ENCODE results near the gene HSPA1A. TPM values are rescaled to one million over a fixed set of nuclear protein-coding genes. Genes with fewer than 3 reads are reported as not detected.
"Not testable (repeated sequence)": the region's sequence is repeated elsewhere in the genome, so short reads cannot be mapped to it uniquely, and the experiment has no call there.

The HSPA1A gene
- total RNA-seq, 1 donor from 2014 or later: 46.3 TPM

DNA sequence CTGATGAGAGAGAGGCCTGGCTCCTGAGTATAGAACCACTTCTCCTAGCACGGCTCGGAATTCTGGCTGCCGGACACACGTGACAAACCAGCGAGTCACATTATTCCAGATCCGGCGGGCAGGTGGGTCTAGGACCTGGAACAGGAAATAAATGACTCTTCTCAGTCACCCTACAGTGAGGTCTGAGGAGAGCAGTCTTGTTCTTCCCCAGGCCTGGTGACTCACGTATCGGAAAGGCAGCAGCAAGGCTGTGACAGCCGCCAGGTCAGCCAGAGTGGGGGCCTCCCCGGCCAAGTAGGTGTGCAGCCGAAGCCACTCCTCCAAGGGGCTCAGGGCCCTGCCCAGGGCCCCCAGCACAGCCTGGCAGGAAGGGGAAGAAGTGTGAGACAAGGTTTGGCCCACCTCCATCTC, 22.6 kb upstream of the HSPA1A start:
- no peaks in the 10 kb centered on the region for H3K9me3 Mint-ChIP-seq (ENCODE audit: low read depth)
- peaks cover 11% of the 10 kb centered on the region for H3K36me3 Mint-ChIP-seq (ENCODE audit: low read depth)
- no peak for DNase-seq (ENCODE audit: low spot score)
- no peaks in the 10 kb centered on the region for H3K27me3 Mint-ChIP-seq (ENCODE audit: low read depth)
- peaks cover 25% of the 10 kb centered on the region for H3K4me1 Mint-ChIP-seq (ENCODE audit: low read depth)
- H3K27ac Mint-ChIP-seq (ENCODE audit: unreplicated experiment): peak overlapping the region; percentile 90
- no peak overlapping the region for H3K4me3 Mint-ChIP-seq (ENCODE audit: unreplicated experiment)
- TF ChIP-seq, protein P1, sequence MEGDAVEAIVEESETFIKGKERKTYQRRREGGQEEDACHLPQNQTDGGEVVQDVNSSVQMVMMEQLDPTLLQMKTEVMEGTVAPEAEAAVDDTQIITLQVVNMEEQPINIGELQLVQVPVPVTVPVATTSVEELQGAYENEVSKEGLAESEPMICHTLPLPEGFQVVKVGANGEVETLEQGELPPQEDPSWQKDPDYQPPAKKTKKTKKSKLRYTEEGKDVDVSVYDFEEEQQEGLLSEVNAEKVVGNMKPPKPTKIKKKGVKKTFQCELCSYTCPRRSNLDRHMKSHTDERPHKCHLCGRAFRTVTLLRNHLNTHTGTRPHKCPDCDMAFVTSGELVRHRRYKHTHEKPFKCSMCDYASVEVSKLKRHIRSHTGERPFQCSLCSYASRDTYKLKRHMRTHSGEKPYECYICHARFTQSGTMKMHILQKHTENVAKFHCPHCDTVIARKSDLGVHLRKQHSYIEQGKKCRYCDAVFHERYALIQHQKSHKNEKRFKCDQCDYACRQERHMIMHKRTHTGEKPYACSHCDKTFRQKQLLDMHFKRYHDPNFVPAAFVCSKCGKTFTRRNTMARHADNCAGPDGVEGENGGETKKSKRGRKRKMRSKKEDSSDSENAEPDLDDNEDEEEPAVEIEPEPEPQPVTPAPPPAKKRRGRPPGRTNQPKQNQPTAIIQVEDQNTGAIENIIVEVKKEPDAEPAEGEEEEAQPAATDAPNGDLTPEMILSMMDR (IDR thresholded peaks at IDR 0.05): no peak

GRCh38 chr6:31793927-31794245, 21.5 kb upstream of the HSPA1A start:
- not testable (repeated sequence) for H3K9me3 Mint-ChIP-seq (ENCODE audit: low read depth); DNase-seq (ENCODE audit: low spot score); H3K27me3 Mint-ChIP-seq (ENCODE audit: low read depth)
- peaks cover 25% of the 10 kb centered on the region for H3K4me1 Mint-ChIP-seq (ENCODE audit: low read depth)
- H3K27ac Mint-ChIP-seq (ENCODE audit: unreplicated experiment): peak overlapping the region; percentile 90
- peak overlapping the region; percentile 99 for H3K4me3 Mint-ChIP-seq (ENCODE audit: unreplicated experiment)
- H3K36me3 Mint-ChIP-seq (ENCODE audit: low read depth): peaks cover 11% of the 10 kb centered on the region

- Mint-ChIP-seq H3K27ac (ENCODE audit: unreplicated experiment) (peak overlapping the region; percentile 90), H3K4me3 (ENCODE audit: unreplicated experiment) (peak overlapping the region; percentile 99), H3K9me3 (ENCODE audit: low read depth) (no peaks in the 10 kb centered on the region), H3K27me3 (ENCODE audit: low read depth) (no peaks in the 10 kb centered on the region), H3K4me1 (ENCODE audit: low read depth) (peaks cover 25% of the 10 kb centered on the region), H3K36me3 (ENCODE audit: low read depth) (peaks cover 11% of the 10 kb centered on the region)
- no peak for DNase-seq (ENCODE audit: low spot score)
- TF ChIP-seq, protein P1 (IDR thresholded peaks at IDR 0.05): no peak
Measured at GRCh38 chr6:31794294-31794865, 21.0 kb upstream of the HSPA1A start.

GRCh38 chr6:31794866-31795615, 20.3 kb upstream of the HSPA1A start:
- Mint-ChIP-seq H3K36me3 (ENCODE audit: low read depth) (peaks cover 11% of the 10 kb centered on the region), H3K9me3 (ENCODE audit: low read depth) (no peaks in the 10 kb centered on the region), H3K4me1 (ENCODE audit: low read depth) (peaks cover 25% of the 10 kb centered on the region), H3K4me3 (ENCODE audit: unreplicated experiment) (peak overlapping the region; percentile 99), H3K27ac (ENCODE audit: unreplicated experiment) (peak overlapping the region; percentile 100), H3K27me3 (ENCODE audit: low read depth) (no peaks in the 10 kb centered on the region)
- peak; percentile 87 for DNase-seq (ENCODE audit: low spot score)
- TF ChIP-seq, protein P1 (IDR thresholded peaks at IDR 0.05): no peak

DNA sequence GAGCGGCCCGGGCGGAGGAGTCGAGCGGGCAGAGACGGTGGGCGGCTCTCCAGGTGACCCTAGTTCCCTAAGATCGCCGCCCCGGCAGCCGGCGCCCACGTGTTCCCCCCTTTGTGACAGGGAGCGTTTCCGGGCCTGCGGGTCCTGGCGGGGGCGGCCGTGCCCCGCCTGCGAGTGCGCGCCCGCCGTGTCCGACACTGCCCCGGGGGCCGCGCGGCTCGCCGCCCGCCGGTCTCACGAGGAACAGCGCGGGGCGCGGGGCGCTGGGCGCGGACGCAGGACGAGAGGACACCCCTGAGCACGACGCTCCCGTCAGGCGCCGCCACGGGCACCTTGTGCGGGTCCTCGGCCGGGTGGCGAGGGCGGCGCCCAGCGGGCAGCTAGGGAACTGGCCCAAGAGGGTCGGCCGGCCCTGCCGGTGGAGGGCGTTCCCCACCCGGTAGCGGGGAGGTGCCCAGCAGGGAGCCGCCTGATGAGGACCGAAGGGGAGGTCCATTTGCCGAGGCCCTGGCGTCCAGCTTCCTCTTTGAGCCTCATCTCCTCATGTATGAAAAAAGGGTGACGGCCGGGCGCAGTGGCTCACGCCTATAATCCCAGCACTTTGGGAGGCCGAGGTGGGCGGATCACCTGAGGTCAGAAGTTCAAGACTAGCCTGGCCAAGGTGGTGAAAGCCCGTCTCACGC, 19.6 kb upstream of the HSPA1A start, which contains the start of gene VARS1:
Gene VARS1, minus strand, starts transcription at position 137 of the 683 bp plus-strand sequence. CDS start 535 bp downstream, outside the sequence.
- Mint-ChIP-seq H3K9me3 (ENCODE audit: low read depth) (no peaks in the 10 kb centered on the region), H3K4me3 (ENCODE audit: unreplicated experiment) (peak within 1 kb of the TSS; percentile 99), H3K4me1 (ENCODE audit: low read depth) (peaks cover 25% of the 10 kb centered on the region), H3K27me3 (ENCODE audit: low read depth) (no peaks in the 10 kb centered on the region), H3K36me3 (ENCODE audit: low read depth) (peaks cover 7% of the 10 kb centered on the region), H3K27ac (ENCODE audit: unreplicated experiment) (peak within 1 kb of the TSS; percentile 100)
- TF ChIP-seq, protein P1 (IDR thresholded peaks at IDR 0.05): peak; percentile 88
- DNase-seq (ENCODE audit: low spot score): peak; percentile 96
